HL-60 (cell line): ENCODE data around the gene CCL25.

Source experiments
- DNase-seq, 2 experiments: peaks; one replicate each; pipeline ENCODE4 v3.0.0-alpha.2; 2010 to 2020; ENCODE audit warnings: low read depth in 1 of 2, low spot score in 1 of 2
- H3K27ac ChIP-seq: fragments of 250-450 bp; sonication (Bioruptor Pico); replicated peaks from 2 replicates; pipeline ENCODE4 v1.5.1; 2020; ENCODE audit warnings: mild to moderate bottlenecking, moderate library complexity
- H3K27me3 ChIP-seq: fragments of 250-450 bp; sonication (Bioruptor Pico); 2 replicates; pipeline ENCODE4 v1.5.1; 2021; ENCODE audit warnings: mild to moderate bottlenecking, moderate library complexity; ENCODE audit not compliant: insufficient read depth, poor library complexity, severe bottlenecking
- H3K4me3 ChIP-seq: replicated peaks from 2 replicates; pipeline ENCODE4 v1.5.1; 2011; ENCODE audit warnings: mild to moderate bottlenecking, control low read depth, low read length; ENCODE audit not compliant: insufficient read depth
- CTCF ChIP-seq: IDR thresholded peaks from one replicate; pipeline ENCODE4 v1.5.1; 2011; ENCODE audit warnings: low read length, control low read depth, inconsistent platforms; ENCODE audit not compliant: insufficient read depth
- GABPA ChIP-seq: IDR thresholded peaks from 2 replicates; pipeline ENCODE4 v1.6.1; 2012; ENCODE audit warnings: low read depth
- POLR2AphosphoS5 ChIP-seq: IDR thresholded peaks from 2 replicates; pipeline ENCODE4 v1.6.1; 2012; ENCODE audit warnings: low read depth
- REST ChIP-seq: IDR thresholded peaks from 2 replicates; pipeline ENCODE4 v1.6.1; 2012; ENCODE audit warnings: low read depth; ENCODE audit not compliant: insufficient replicate concordance
- SPI1 ChIP-seq: IDR thresholded peaks from 2 replicates; pipeline ENCODE4 v1.6.1; 2012; ENCODE audit warnings: low read depth, mild to moderate bottlenecking, borderline replicate concordance

The CCL25 gene

GRCh38 chr19:8065875-8066261 lies 13.3 kb downstream of the CCL25 start:
- no peak for TF ChIP-seq CTCF
- TF ChIP-seq GABPA: no peak
- no peak for TF ChIP-seq REST
- TF ChIP-seq SPI1: no peak
- TF ChIP-seq POLR2AphosphoS5: no peak
- DNase-seq: no peak
- Histone ChIP-seq H3K27ac (no peak overlapping the region), H3K4me3 (no peak overlapping the region), H3K27me3 (no peaks in the 10 kb centered on the region)

GRCh38 chr19:8069096-8069973 lies 16.8 kb downstream of the CCL25 start:
- no peak overlapping the region for H3K4me3 ChIP-seq
- DNase-seq: peak in 1 of 2 experiments; percentile 38
- TF ChIP-seq POLR2AphosphoS5 (no peak), CTCF (peak; percentile 59)
- H3K27ac ChIP-seq: no peak overlapping the region
- no peaks in the 10 kb centered on the region for H3K27me3 ChIP-seq

- Histone ChIP-seq H3K27me3 (no peaks in the 10 kb centered on the region), H3K4me3 (no peak overlapping the region), H3K27ac (no peak overlapping the region)
- no peak for TF ChIP-seq GABPA
- TF ChIP-seq POLR2AphosphoS5: no peak
- no peak for TF ChIP-seq CTCF
- no peak for TF ChIP-seq REST
- no peak for TF ChIP-seq SPI1
- no peak for DNase-seq
These were observed 19.4 kb downstream of the CCL25 start for GRCh38 chr19:8071912-8072311.

GRCh38 chr19:8074501-8074900 lies 21.9 kb downstream of the CCL25 start:
- no peak for TF ChIP-seq SPI1
- no peak for TF ChIP-seq CTCF
- no peak for TF ChIP-seq REST
- no peak for DNase-seq
- Histone ChIP-seq H3K27ac (no peak overlapping the region), H3K4me3 (no peak overlapping the region), H3K27me3 (no peaks in the 10 kb centered on the region)
